GM19397 (cell line): ENCODE measurements around the gene TRPM3.
"Not testable (repeated sequence)": the region's sequence is repeated elsewhere in the genome, so short reads cannot be mapped to it uniquely, and the experiment has no call there.

Experiments
- ATAC-seq: cut with Tn5 transposase; IDR thresholded peaks from one replicate; pipeline ENCODE4 v1.9.1; 2021; ENCODE audit warnings: mild to moderate bottlenecking, moderate library complexity; ENCODE audit not compliant: unreplicated experiment

TRPM3 gene

DNA sequence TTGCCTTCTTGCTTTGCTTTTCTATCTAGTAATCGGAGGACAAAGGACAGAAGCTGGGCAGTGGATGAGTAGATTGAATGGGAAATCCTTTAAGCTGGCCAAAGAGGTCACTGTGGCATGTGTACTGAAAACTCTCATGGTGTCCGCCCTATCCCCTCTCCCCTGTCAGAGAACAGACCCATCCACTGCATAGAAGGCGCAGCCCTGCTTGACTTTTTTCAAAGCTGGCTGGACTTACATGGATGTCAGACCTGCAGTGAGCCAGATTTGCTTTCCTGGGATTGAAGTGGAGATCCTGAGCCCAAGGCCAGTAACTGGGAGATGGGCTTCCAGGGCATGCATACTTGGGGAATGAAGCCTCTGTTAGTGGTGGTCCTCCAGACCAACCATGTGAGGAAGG is 329.5 kb downstream of the TRPM3 start:
- ATAC-seq: no peak

DNA sequence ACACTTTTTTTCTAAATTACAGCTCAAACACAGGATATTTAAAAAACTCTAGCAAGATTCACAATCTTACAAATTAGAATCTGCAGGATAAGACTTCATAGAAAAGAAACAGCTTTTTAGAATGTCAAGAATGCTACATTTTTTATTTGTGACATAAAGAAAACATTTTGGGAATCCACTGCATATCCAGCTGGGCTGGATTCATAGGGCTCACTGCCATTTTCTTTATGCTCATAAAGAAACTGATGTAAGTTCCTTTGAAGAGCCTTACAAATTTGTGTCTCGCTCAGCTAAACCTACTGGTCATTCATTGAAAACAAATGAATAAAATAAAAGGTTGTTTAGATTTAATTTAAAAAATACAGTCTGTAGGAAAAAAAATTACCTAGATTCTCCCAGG is 332.3 kb downstream of the TRPM3 start:
- ATAC-seq: no peak

DNA sequence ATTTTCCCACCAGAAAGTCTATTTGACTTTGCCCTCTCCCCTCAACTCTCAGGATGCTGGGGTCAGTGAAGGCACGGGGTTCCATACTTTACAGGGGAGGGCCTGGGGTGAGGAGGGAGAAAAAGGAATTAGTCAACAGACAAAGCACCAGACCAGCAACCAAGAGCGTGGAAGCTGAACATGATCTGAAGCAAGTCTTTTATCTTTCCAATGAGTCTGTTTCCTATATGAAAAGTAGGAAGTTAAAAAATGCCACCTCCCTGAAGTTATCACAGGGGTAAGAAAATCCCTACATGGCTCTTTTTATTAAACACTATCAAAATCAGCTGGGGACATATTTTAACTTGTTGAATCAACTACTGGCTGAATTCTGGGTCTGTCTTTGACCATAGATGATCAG is 337.0 kb downstream of the TRPM3 start:
- ATAC-seq: no peak

DNA sequence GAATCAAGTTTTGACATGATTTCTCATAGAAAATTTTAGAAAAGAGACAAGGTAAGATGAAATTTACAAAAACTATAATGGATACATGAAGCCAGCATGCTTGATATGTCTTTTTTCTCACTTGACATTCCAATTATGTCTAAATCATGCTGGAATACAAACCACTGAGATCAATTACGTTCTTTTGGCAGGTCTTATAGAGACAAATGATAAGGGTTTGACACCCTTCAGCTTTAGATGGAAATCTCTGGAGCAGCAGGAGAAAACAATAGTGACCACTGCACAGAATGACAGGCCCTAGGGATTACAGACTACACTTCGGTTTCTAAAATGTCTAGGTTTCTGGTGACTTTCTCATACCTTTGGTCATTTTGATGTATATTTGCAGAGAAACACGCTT is 342.9 kb downstream of the TRPM3 start:
- ATAC-seq: no peak

DNA sequence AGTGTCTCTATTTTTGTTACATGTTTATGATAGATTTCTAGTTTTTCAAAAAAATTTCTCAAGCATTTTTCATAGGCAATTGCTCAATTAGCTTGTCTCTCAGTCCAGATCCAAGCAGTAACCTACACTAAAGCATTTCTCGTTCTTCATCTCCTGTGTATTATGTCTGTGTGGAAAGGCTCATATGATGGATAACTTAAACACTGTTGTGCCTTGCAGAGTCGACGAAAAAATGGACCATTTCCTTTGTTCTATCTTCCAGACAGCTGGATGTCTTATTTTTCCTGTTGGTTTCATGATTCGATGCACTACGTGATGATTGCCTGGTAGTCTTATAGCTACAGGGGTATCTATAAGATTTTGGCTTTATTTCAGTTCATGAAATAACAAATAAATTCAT is 347.8 kb downstream of the TRPM3 start:
- no peak for ATAC-seq

- no peak for ATAC-seq
Measured at GRCh38 chr9:70772601-70773000, 348.8 kb downstream of the TRPM3 start.

DNA sequence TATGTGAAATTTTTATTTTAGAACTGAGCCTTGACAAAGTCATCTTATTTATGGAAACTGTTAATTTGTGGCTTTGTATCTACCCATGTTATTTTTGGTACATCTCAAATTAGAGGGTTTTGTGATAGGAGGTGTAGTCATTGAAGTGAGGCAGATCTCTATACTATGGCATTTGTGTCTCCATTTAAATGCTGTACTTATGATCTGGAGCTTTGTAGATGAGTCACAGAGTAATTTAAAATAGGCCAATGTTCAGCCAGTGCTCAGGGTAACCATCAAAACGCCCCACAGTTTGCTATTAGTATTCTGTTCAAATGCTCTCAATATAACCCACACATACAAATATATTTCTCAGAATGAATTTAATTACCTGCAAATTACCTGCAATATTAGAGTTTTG is 355.5 kb downstream of the TRPM3 start:
- no peak for ATAC-seq

DNA sequence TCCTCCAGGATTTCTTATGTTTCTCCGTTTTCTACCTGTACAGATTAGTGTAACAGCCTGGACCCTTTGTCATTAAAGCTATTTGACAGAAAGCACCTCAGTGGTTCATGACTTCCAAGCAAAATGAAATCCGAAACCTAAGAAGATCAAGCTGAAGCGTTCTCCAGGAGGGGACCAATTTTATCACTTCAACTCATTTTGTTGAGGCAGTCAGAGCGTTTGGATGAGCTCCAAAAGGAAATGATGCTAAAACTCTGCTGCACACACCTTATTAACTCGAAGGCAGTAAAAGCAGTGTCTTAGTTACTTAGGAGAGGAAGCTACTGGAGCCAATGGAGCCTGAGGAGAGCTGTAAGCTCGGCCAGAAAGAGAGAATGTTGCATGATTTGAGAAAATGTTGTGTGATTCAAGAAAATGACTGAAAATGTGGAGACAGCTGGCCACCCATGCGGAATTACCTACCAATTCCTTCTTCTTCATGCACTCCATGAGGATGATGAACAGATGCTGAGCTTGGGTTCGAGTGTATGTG is 360.2 kb downstream of the TRPM3 start:
- ATAC-seq: no peak

- no peak for ATAC-seq
Measured at GRCh38 chr9:70760228-70760627, 361.2 kb downstream of the TRPM3 start.

GRCh38 chr9:70753311-70753710 is 368.1 kb downstream of the TRPM3 start:
- no peak for ATAC-seq

- ATAC-seq: no peak
Measured at GRCh38 chr9:70749066-70749465, 372.4 kb downstream of the TRPM3 start.

DNA sequence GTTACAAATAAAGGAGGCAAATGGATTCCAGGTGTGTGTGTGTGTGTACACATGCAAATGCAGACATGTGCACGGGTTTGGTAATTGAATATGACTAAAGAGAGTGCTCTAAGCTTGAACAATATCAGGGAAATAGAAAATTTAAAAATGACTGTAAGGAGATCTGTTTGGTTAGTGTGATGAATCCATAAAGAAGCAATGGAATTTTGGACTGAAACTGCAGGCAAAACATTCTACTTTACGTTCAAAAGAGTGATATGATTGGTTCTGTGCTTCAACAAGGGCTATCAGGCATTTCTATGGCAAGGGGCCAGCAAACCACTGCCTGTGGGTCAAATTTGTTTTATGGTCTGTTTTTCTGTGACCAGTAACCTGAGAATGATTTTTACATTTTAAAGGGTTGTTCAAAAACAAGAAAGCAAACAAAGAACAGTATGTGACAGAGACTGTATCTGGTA is 374.1 kb downstream of the TRPM3 start:
- no peak for ATAC-seq

DNA sequence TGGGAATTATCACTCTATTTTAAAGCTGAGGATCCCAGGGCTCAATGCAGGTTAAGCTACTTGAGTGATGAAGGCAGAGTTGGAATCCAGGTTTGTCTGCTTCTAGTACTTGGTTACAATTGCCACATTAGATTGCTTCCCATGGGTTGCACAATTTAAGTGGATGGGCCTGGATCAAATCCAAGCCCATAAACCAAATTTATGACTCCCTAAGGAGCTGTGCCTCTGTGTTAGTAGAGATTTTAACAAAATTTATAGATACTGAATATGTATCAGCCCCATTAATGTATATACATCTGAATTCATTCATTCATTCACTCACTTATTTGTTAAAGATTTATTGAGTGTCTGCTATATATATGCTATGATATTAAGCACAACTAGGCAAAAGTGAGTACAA is 374.7 kb downstream of the TRPM3 start:
- ATAC-seq: no peak

GRCh38 chr9:70746316-70746715 is 375.1 kb downstream of the TRPM3 start:
- no peak for ATAC-seq

- not testable (repeated sequence) for ATAC-seq
Measured at GRCh38 chr9:70724794-70725193, 396.6 kb downstream of the TRPM3 start.

- ATAC-seq: not testable (repeated sequence)
Measured at GRCh38 chr9:70724025-70724424, 397.4 kb downstream of the TRPM3 start.

DNA sequence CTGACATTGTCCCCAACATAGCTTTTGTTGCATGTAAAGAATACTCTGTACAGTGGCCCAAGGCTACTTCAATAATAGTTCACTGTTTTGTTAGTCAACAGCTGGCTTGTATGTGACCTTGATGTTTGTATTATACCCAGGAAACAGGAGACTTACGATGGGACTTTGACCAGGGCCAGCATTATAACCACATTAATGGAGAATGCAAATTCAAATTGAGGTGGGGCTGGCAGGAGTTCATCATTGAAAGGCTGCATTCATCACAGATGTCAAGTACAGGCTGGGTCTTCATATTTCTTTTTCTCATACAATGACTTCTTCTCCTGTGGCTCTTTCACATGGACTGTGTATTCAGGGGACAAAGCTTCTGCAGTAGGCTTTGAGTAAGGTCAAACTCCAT is 414.6 kb downstream of the TRPM3 start:
- not testable (repeated sequence) for ATAC-seq

DNA sequence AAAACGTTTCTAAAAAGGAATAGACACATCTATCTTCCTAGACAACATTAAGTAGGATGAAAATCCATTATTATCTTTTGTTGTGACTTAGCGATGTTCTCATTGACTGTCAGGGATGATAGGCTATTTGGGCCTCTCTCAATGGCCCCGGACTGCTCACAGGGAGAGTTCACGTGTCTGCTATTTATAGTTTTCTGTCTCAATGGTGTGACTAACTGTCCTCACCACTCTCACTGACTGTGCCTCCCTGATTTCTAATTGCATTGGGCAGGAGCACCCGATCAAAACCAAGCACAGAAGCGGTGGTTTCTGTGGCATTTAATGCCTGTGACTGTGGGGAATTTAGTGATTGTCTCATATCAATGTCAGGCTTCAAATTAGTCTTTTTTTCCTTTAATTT is 420.3 kb downstream of the TRPM3 start:
- no peak for ATAC-seq

DNA sequence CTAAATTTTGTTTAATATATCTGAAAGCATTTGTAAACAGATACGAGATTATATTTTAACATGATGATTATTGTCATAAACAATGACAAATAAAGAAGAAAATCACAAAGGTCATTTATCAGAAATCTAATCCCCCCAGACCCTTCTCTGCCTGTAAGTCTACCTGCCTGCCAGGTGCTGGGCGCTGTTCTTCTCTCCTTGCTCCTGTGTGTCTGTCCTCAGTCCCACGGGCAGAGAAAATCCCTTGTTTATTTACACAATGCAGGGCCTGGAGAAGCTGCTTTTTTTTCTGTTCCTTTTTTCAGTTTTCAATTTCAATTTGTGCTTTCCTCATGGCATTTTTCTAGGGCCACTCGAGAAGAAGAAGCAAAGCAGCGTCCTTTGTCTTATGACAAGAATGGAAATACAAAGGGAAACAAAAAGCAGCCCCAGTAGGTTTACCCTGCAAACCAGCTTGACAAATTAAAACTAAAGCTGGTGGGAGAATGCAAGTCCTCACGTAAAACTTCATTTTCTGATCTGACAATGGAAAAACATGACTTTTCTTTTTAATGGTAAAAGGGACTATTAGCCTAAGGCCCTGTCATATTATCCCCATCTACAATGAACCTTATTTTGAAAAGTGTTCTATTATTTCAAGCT is 424.6 kb downstream of the TRPM3 start:
- ATAC-seq: no peak

- ATAC-seq: no peak
Measured at GRCh38 chr9:70694758-70695157, 426.7 kb downstream of the TRPM3 start.

- no peak for ATAC-seq
Measured at GRCh38 chr9:70693186-70693585, 428.2 kb downstream of the TRPM3 start.

GRCh38 chr9:70692431-70692830 is 429.0 kb downstream of the TRPM3 start:
- no peak for ATAC-seq

DNA sequence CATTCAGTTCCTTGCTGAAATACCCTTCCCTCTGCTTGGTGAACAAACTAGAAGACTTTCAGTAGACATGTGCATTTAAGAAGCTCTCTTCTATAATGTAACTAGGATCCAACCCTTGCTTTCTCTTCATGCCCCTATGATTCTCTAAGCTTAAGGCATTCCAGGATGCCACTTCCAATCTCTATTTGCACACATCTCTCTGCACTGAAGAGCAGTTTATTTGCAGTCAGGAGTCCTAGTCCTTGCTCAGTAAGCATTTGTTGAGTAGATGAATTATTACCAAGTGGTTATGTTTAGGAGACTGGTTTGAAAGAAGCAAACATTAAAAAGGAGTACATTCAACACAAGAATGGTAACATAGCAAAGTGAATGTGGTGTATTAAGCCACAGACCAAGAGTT is 432.7 kb downstream of the TRPM3 start:
- ATAC-seq: no peak
